Loucy (cell line): Measurements from ENCODE around the gene DNAJC2.
"Not testable (repeated sequence)": the region's sequence is repeated elsewhere in the genome, so short reads cannot be mapped to it uniquely, and the experiment has no call there.

Experiments
- CTCF ChIP-seq: fragments of 200-600 bp; sonication (generic); conservative IDR thresholded peaks from 2 replicates; pipeline ENCODE4 v1.5.1; 2014; ENCODE audit warnings: mild to moderate bottlenecking, antibody characterized with exemption, low read length
- EZH2phosphoT487 ChIP-seq: fragments of 200-600 bp; IDR thresholded peaks from 2 replicates; pipeline ENCODE4 v1.6.1; 2018; ENCODE audit warnings: antibody characterized with exemption, mild to moderate bottlenecking, moderate library complexity, borderline replicate concordance

- TF ChIP-seq CTCF, EZH2phosphoT487: not testable (repeated sequence)
These were observed 71.2 kb downstream of the DNAJC2 start for GRCh38 chr7:103273374-103273773.
